ENCODE data around the gene WWOX.

WWOX gene

DNA sequence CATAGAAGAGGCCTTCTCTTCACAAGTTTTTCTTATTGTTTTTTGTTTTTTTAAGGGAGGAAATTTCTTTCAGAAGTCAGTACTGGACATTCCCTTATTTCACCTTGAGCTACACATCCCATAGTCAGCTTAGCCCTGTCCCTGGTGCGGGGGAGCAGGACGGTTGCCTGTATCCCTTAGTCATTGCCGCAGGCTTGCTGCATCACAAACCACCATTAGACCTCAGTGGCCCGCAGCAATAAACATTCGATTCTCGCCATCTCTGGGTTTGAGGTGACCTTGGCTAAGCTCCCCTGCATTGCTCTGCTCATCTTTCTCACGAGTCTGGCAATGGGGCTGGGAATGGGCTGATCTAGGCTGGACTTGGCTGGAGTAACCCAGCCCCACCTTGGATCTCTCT lies 692.5 kb downstream of the WWOX start:
- in situ Hi-C loops (cut with MboI; ENCODE audit: low pct_unique_long_range_greater_than_20kb, low sequenced_read_pairs) = no loop called here
- DNase-seq = no peak

DNA sequence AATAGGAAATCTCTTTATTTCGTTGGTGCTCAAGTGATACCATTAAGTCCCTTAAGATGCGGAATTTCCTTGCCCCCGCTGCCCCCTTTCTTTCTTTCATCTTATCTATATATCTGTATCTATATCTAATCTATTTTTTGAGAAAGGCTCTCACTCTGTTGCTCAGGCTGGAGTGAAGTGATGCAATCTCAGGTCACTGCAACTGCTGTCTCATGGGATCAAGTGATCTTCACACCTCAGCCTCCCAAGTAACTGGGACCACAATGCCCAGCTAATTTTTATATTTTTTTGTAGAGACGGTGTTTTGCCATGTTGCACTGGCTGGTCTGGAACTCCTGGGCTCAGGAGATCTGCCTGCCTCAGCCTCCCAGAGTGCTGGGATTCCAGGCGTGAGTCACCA lies 693.5 kb downstream of the WWOX start:
- DNase-seq = no peak
- in situ Hi-C loops (cut with MboI; ENCODE audit: low pct_unique_long_range_greater_than_20kb, low sequenced_read_pairs) = no loop called here

DNA sequence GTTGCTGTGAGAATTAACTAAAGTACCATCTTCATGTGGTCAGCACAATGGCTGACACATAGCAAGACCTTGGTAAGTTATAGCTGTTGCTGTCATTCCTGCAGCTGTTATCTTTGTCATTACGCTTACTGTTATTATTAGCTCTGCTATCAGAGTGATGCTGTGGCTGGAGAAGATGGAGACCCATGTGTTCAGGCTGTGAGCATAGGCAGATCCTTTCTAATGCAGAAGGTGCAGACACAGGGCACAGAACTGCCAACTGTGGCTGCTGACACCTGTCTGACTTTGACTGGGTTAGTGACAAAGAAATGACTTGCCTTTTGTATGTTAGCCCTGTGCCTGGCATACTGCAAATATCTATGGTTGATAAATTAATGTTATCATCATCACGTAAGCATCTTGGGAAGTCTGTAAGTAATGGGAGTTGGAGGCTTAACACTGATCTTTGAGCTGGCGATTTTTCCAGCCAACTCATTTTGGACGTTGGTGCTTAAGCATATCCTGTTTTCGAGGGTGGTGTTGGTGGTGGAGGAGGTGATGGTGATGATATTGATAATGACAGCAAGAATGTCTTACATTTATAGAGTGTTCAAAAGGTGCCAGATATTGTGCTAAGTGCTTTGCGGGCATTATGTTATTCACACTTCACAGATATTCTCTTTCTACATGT lies 695.3 kb downstream of the WWOX start:
- DNase-seq = no peak
- in situ Hi-C loops (cut with MboI; ENCODE audit: low pct_unique_long_range_greater_than_20kb, low sequenced_read_pairs) = no loop called here

DNA sequence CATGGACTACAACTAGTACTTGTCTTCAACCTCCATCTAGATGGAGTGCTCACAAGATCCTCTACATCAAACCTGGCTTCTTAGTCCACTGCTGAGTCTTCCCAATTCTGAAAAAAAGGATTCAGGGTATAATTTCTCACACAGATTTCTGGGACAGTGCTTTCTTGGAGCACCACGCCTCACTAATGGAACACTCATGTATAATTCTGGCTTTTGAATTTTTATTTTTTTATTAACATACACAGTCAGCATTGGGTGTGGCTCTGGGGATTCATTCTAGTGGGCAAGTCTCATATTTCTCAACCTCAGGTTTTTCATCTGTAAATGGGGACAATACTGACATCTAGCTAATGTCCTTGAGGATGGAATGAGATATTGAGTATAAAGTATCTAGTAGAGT lies 696.0 kb downstream of the WWOX start:
- in situ Hi-C loops (cut with MboI; ENCODE audit: low pct_unique_long_range_greater_than_20kb, low sequenced_read_pairs) = no loop called here
- no peak for DNase-seq

DNA sequence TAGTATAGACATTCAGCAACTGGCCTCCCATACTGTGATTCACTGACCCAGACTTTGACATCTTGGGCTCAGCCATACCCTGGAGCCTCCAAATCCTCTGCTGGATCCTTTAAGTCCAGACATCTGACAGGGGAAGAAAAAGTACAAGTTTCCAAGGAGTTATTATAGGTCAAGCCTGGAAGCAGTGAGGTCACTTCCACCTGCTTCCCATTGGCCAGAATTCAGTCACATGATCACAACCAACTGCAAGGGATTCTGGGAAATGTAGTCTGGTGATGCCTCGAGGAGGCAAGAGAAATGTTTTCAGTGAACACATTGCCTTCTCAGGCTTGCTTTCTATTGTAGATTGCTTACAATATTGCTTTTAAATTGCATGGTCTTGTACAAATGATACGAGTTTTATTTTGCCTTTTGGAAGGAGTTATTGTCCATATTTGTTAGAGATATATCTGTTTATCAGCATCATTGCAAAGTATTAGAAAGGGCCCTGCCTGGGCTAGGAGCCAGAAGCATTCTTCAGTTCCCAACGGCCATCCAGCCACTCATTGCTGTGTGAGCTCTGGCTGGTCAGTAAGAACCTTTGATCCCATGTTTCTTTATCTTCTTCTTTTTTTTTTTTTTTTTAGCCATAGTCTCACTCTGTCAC lies 696.9 kb downstream of the WWOX start:
- peak; percentile 19 for DNase-seq
- in situ Hi-C loops (cut with MboI; ENCODE audit: low pct_unique_long_range_greater_than_20kb, low sequenced_read_pairs) = no loop called here

DNA sequence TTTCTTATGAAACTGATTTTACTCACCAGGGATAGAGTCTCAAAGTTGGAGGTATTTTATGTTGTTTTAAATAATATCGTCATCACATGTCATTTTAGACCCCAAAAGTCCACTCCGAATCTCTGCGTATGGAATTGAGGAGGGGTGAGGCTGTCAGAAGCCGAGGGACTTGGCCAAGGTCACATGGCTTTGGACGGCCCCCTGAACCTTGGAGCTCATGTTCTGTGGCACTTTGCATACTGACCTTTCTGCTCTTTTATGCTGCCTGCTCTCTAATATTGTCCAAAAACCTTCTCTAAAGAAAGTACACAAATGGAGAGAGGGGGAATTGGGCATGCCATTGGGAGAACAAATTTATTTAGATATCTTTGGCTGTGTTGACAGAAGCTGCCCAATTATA lies 700.0 kb downstream of the WWOX start:
- no peak for DNase-seq
- in situ Hi-C loops (cut with MboI; ENCODE audit: low pct_unique_long_range_greater_than_20kb, low sequenced_read_pairs) = no loop called here

DNA sequence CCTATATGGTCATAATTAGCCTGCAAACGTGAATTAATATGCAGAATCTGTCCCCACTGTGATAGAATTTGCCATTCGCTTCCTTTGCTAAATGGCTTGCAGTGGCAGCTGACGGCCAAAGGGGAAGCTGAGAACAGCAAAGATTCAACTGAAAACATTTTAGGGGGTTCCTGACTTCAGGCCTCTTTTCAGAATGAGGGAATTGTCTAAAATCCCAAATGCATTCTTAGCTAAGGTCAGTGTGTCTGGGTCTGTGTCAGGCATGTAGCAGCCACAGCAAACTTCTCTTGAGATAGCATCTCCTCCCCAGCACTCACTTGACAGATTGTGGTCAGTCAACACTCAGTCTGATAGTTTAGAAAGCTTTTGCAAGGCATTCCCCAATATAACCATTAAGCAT lies 701.1 kb downstream of the WWOX start:
- in situ Hi-C loops (cut with MboI; ENCODE audit: low pct_unique_long_range_greater_than_20kb, low sequenced_read_pairs) = no loop called here
- no peak for DNase-seq

DNA sequence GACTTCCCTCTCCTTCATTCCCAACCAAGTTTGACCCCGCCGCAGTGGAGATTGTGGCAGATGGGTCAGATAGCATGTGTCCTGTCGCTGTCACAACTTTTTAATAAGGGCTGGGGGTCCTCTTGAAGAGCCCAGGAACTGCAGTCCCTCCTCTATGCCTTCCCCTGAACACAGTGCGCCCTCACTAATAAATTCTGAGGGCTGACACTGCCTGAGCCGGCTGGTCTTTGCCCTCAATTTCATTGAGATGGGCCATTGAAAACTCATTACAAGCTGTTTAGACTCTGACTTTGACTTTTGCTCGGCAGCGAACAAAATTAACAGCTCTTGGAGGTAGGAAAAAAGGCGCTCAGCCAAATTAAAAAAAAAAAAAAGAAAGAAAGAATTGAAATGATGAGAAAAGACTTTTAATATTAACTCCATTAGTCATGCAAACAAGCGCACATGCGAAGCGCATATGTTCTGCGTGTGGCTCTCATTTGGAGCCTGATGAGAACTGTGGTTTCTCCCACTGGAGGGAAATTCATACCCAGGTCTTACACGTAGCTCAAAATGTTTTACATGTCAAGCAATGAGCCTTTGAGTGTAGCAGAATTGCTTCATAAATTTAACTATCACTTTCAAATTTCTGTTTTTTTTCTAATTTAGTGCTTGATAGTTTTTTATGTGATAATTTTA lies 704.7 kb downstream of the WWOX start:
- in situ Hi-C loops (cut with MboI; ENCODE audit: low pct_unique_long_range_greater_than_20kb, low sequenced_read_pairs) = no loop called here
- DNase-seq = no peak

DNA sequence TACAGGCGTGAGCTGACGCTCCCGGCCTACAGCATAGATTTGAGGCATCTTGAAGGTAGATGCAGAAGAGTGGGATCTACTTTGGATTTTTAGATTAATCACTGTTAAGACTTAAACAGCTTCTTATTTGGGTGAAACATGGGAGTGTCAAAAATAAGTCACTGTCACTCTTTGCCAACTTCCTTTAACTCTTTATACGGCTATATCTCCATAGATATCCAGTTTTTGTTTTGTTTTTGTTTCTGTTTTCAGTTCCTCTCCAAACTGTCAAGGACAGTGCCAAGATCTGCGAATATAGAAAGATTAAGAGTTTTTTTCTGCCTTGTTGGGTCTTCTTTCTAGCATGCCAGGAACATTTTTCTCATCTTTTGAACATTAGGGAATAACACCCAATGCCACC lies 706.1 kb downstream of the WWOX start:
- in situ Hi-C loops (cut with MboI; ENCODE audit: low pct_unique_long_range_greater_than_20kb, low sequenced_read_pairs) = no loop called here
- DNase-seq = no peak

DNA sequence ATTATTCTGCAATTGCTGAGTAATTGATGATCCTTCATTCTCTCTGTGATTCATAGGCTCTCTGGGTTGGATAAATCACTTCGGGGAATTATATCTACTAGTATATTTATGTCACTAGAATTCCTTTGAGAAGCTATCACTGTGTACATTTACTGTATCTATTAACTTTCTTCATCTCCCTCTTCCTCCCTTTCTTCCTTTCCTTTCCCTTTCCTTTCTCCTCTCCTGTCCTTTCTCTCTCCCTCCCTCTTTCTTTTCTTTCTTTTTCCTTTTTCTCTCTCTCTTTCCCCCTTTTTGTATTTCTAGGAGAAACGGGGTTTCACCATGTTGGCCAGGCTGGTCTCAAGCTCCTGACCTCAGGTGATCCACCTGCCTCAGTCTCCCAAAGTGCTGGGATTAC lies 711.8 kb downstream of the WWOX start:
- in situ Hi-C loops (cut with MboI; ENCODE audit: low pct_unique_long_range_greater_than_20kb, low sequenced_read_pairs) = no loop called here
- DNase-seq = no peak

DNA sequence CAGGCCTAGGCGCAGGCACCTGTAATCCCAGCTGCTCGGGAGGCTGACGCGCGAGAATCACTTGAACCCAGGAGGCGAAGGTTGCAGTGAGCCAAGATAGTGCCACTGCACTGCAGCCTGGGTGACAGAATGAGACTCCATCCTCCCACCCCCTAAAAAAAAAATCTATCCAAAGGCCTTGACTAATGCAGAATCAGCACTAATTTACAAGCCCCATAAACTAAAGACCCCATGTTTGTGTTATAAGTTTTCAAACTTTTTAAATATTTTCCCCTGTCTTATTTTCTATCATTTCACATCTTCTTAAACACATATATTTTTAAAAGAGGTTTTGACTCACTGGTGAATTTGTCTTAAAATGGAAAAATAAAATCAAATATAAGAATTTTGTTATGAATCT lies 713.1 kb downstream of the WWOX start:
- in situ Hi-C loops (cut with MboI; ENCODE audit: low pct_unique_long_range_greater_than_20kb, low sequenced_read_pairs) = no loop called here
- no peak for DNase-seq

DNA sequence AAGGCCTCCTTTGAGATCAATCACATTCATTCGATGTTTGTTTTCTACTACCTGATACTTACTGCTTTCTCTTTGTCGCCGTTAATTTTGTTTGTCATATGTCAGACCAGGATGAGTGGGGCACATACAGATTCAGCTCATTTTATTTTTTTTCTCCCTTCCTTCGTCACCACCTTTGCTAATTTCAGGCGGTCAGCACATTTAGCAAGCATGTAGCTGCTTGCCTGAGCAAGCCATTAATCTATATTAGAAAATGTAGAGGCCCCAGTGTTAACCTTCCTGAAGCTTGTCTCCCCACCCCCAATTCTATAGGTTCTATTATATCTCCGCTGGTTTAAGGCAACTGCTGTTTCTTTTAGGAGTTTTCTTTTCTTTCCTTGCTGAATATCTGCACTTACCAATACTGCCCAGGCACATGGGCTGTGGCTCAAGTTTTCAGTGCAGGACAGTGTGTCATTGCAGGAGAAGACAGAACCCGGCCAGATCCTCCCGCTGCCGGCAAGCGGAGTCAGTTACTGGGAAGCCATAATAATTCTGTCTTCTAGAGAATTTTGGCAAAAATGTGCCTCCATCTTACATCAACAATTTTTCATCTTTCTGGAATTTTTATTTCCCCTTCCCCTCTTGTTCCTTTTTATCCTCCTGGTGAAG lies 714.3 kb downstream of the WWOX start:
- no peak for DNase-seq
- in situ Hi-C loops (cut with MboI; ENCODE audit: low pct_unique_long_range_greater_than_20kb, low sequenced_read_pairs) = no loop called here

DNA sequence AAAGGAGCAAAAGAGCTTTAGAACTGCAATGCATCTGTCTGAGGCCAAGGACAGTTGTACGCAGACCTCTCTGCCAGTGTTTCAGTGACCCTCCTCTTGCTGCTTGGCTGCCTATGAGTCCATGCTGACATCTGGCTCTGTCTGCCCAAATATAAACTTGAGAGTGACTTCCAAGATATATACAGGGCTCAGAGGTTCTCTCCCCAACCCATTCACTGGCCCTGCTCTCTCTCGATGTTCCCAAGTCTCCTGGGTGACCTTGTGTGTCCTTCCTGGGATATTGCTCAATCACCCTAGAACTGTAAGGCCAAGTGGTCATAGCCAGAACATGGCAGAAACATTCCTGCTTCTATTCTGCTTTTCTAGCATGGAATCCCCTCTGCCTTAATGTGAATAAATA lies 716.3 kb downstream of the WWOX start:
- in situ Hi-C loops (cut with MboI; ENCODE audit: low pct_unique_long_range_greater_than_20kb, low sequenced_read_pairs) = no loop called here
- no peak for DNase-seq

DNA sequence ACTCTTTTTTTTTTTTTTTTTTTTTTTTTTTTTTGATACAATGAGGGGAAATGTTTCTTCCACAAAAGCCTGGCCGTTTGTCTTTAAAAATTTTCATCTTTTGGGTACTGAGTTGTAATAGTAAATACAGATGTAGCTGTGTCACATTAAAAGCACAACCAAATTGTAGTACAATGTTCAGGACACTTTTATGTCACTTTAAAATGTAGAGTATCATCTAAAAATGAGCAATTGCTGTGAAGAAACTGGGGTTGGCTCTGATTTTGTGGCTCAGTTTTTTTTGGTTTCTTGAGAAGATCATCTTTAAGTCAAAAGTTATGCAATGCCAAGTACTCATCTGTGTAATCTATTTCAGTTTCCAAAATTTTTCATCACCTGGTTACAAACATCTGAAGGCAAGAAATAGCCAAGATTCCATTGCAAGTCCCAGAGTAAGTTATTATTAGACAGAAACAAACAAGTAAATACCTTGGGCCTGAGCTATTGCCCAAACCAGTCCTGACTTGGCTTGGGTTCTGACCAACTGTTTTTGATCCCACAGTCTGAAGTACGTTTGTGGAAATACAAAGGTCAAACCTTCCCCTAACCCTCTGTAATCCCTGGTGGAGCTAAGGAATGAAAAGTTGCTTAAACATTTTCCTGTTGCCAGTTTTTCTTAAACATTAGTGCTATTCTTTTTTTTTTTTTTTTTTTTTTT lies 717.2 kb downstream of the WWOX start:
- DNase-seq = no peak
- in situ Hi-C loops (cut with MboI; ENCODE audit: low pct_unique_long_range_greater_than_20kb, low sequenced_read_pairs) = no loop called here

DNA sequence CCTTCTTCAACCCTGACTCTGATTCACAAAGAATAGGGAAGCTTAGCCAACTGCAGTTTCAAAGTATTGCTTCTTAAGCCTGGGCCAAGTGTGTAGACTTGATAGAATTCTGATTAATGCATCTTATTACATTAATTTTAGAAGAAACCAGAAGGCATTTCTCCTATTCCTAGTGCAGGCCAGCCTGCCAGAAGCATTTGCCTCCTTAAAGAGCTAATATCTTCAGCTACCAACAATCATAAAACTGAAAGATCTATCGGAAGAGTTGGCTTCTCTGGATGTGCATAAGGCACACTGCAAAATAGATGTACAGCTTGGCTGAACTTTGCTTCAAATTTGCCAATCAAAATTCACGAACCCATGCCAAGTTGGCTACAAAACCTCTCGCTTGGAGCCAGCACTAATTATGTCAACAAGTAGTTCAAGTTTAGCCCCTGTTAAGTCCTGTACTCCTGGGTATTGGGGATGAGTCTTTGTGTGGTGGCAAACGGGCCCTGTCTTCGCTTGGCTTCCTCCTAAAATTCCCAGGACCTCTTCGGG lies 717.8 kb downstream of the WWOX start:
- in situ Hi-C loops (cut with MboI; ENCODE audit: low pct_unique_long_range_greater_than_20kb, low sequenced_read_pairs) = no loop called here
- no peak for DNase-seq

DNA sequence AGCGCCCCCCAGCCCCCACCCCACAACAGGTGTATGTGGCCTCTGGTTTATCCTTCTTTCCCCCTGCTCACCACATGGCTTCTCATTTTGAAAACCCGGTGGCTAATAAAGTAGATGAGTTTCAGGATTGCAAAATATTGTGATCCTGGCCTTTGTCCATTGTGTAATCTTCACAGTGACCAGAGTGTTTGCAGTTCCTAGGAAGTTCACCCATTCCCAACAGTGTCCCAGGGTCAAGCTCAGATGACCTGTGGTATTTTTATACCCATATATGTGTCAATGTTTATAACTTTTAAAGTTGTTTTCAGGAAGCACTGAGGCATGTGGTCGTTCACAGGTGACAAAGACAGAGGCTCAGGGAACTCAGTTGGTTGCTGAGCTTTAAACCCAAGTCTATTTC lies 721.9 kb downstream of the WWOX start:
- DNase-seq = no peak
- in situ Hi-C loops (cut with MboI; ENCODE audit: low pct_unique_long_range_greater_than_20kb, low sequenced_read_pairs) = no loop called here

DNA sequence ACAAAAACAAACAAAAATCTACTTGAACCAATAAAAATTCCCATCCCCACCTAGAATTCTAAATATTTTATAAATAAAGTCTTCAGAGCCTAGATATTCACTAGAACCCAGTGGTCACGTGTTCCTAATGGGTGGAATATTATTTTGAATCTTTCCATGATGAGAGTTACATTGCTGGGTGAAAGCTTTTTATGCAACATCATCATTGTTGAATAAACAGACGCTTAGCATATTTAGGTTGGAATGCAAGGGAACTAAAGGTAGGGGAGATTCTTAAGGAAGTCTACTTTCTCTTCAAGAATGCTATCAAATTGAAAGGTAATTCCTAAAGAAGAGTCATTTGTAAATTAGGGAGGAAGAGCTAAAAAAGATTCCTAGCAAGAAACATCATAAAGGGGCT lies 723.1 kb downstream of the WWOX start:
- DNase-seq = no peak
- in situ Hi-C loops (cut with MboI; ENCODE audit: low pct_unique_long_range_greater_than_20kb, low sequenced_read_pairs) = no loop called here

DNA sequence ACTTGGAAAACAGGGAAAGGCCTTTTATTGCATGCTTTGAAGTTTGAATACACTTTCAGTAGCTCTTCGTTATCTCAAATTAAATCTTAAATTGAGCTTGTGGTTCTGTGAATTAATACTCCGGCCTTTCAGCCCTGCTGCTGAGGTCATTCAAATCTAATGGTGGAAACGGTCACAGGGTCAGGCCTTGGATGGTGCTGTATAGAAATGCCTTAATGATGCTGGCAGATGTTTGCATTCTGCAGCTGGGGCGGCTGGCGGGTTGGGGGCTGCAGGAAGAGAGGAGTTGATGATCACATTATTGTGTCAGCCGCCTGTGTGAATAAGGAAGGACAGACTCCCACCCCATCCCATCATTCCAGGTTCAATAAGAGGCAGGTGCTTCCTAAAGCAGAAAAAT lies 723.6 kb downstream of the WWOX start:
- in situ Hi-C loops (cut with MboI; ENCODE audit: low pct_unique_long_range_greater_than_20kb, low sequenced_read_pairs) = no loop called here
- no peak for DNase-seq

DNA sequence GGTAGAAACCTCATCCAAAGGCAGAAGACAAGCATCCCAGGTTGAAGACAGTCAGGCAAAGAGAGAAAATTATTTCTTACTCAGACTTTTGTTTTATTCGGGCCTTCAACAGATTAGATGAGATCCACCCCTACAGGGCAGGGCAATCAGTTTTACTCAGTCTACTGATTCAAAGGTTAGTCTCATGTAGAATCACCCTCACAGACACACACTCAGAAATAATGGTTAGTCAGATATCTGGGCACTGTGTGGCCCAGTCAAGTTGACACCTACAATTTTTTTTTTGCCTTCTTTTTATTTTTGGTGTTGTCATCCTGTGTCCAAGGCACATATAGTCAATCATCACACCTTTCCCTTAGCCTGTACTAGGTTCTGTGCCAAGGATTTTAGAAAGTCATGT lies 729.8 kb downstream of the WWOX start:
- in situ Hi-C loops (cut with MboI; ENCODE audit: low pct_unique_long_range_greater_than_20kb, low sequenced_read_pairs) = no loop called here

DNA sequence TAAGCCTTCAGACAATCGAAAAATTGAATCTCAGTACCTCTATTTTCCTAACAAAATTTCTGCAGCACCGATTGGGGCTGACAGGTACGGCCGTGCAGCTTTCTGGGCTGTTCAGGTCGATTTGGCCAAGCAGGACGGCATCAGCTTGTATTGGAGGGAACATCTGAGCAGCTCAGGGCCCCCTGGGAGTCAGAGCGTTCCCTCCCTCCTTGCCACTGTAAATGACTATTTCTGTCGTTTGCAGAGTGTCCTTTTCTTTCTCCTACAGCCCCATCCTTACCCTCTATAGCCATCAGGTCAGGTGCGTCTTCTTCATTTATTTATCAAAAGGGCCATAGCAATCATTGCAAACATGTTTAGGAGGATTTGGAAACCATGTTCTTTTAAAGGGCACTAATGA lies 731.1 kb downstream of the WWOX start:
- in situ Hi-C loops (cut with MboI; ENCODE audit: low pct_unique_long_range_greater_than_20kb, low sequenced_read_pairs) = no loop called here
- DNase-seq = no peak

More for the DNA sequence above, 729.8 kb downstream of the WWOX start:
- DNase-seq = no peak
